ENCODE results near the gene HNF4A. TPM values are rescaled to one million over a fixed set of nuclear protein-coding genes. Genes with fewer than 3 reads are reported as not detected.

The HNF4A gene
- total RNA-seq, 6 experiments from 2014 or later, result not detected

DNA sequence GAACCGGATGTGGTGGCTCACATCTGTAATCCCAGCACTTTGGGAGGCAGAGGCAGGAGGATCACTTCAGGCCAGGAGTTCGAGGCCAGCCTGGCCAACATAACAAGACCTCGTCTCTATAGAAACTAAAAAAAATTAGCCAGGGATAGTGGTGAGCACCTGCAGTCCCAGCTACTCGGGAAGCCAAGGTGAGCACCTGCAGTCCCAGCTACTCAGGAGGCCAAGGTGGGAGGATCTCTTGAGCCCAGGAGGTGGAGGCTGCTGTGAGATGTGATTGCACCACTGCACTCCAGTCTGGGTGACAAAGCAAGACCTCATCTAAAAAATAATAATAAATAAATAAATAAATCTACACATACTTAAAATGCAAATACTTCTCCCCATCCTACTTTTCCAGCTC is 65.0 kb downstream of the HNF4A start:
- no peak overlapping the region for H3K4me3 Mint-ChIP-seq
- no peak for DNase-seq
- no peaks in the 10 kb centered on the region for H3K9me3 Mint-ChIP-seq
- no peaks in the 10 kb centered on the region for H3K36me3 Mint-ChIP-seq (ENCODE audit: low read depth)
- H3K27me3 Mint-ChIP-seq (ENCODE audit: insufficient read depth), result peaks cover 13% of the 10 kb centered on the region
- TF ChIP-seq, protein P1, sequence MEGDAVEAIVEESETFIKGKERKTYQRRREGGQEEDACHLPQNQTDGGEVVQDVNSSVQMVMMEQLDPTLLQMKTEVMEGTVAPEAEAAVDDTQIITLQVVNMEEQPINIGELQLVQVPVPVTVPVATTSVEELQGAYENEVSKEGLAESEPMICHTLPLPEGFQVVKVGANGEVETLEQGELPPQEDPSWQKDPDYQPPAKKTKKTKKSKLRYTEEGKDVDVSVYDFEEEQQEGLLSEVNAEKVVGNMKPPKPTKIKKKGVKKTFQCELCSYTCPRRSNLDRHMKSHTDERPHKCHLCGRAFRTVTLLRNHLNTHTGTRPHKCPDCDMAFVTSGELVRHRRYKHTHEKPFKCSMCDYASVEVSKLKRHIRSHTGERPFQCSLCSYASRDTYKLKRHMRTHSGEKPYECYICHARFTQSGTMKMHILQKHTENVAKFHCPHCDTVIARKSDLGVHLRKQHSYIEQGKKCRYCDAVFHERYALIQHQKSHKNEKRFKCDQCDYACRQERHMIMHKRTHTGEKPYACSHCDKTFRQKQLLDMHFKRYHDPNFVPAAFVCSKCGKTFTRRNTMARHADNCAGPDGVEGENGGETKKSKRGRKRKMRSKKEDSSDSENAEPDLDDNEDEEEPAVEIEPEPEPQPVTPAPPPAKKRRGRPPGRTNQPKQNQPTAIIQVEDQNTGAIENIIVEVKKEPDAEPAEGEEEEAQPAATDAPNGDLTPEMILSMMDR (IDR thresholded peaks at IDR 0.05), result no peak
- H3K4me1 Mint-ChIP-seq (ENCODE audit: low read depth), result peaks cover 8% of the 10 kb centered on the region
- no peak overlapping the region for H3K27ac Mint-ChIP-seq

DNA sequence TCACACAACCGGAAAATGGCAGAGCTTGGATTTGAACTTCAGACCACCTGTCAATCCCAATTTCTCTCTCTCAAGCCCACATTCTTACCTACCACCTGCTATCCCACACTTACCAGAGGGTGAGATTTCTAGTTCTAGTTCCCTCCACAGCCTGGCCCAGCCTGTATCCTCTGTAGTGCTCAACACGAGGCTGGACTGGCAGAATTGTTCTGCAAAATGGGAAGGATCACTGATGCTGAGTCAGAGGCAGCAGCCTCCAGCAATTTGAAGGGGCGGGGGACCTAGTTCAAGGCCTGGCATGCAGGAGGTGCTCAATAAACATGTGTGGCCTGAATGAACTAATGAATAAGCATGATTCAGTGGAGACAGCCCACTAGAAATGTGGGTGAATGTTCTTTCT is 66.6 kb downstream of the HNF4A start:
- TF ChIP-seq, protein P1 (IDR thresholded peaks at IDR 0.05), result no peak
- H3K27me3 Mint-ChIP-seq (ENCODE audit: insufficient read depth), result peaks cover 8% of the 10 kb centered on the region
- peaks cover 8% of the 10 kb centered on the region for H3K4me1 Mint-ChIP-seq (ENCODE audit: low read depth)
- H3K9me3 Mint-ChIP-seq, result no peaks in the 10 kb centered on the region
- DNase-seq, result peak; percentile 48
- no peaks in the 10 kb centered on the region for H3K36me3 Mint-ChIP-seq (ENCODE audit: low read depth)
- no peak overlapping the region for H3K27ac Mint-ChIP-seq
- H3K4me3 Mint-ChIP-seq, result no peak overlapping the region

DNA sequence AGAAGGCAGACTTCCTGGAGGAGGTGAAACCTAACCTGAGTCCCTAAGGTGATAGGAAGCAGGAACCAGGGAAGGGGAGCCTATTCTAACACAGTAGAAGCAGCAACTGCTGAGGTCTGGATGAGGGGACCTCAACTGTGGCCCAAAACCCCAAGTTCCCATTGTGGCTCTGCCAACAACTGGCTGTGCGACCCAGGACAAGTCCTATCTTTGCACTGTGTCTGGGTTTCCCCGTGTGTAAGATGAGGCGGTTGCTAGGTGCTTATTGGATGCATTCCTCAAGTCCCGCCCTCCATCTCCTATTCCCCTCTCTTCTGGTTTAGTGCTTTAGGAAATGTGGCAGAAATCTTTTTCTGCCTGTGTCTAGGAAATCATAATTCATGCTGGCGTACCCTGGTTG is 68.0 kb downstream of the HNF4A start:
- no peak for DNase-seq
- H3K27me3 Mint-ChIP-seq (ENCODE audit: insufficient read depth), result peaks cover 11% of the 10 kb centered on the region; the same call in 1 of the 2 replicates
- TF ChIP-seq, protein P1 (IDR thresholded peaks at IDR 0.05), result no peak
- H3K27ac Mint-ChIP-seq, result no peak overlapping the region
- H3K36me3 Mint-ChIP-seq (ENCODE audit: low read depth), result no peaks in the 10 kb centered on the region
- H3K4me1 Mint-ChIP-seq (ENCODE audit: low read depth), result peaks cover 8% of the 10 kb centered on the region
- H3K4me3 Mint-ChIP-seq, result no peak overlapping the region
- no peaks in the 10 kb centered on the region for H3K9me3 Mint-ChIP-seq

DNA sequence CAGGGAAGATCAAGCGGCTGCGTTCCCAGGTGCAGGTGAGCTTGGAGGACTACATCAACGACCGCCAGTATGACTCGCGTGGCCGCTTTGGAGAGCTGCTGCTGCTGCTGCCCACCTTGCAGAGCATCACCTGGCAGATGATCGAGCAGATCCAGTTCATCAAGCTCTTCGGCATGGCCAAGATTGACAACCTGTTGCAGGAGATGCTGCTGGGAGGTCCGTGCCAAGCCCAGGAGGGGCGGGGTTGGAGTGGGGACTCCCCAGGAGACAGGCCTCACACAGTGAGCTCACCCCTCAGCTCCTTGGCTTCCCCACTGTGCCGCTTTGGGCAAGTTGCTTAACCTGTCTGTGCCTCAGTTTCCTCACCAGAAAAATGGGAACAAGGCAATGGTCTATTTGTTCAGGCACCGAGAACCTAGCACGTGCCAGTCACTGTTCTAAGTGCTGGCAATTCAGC is 68.6 kb downstream of the HNF4A start:
- Mint-ChIP-seq H3K4me3 (no peak overlapping the region), H3K27me3 (ENCODE audit: insufficient read depth) (peaks cover 11% of the 10 kb centered on the region; the same call in 1 of the 2 replicates), H3K27ac (no peak overlapping the region), H3K9me3 (no peaks in the 10 kb centered on the region), H3K4me1 (ENCODE audit: low read depth) (peaks cover 8% of the 10 kb centered on the region), H3K36me3 (ENCODE audit: low read depth) (no peaks in the 10 kb centered on the region)
- no peak for DNase-seq
- TF ChIP-seq, protein P1 (IDR thresholded peaks at IDR 0.05), result no peak

DNA sequence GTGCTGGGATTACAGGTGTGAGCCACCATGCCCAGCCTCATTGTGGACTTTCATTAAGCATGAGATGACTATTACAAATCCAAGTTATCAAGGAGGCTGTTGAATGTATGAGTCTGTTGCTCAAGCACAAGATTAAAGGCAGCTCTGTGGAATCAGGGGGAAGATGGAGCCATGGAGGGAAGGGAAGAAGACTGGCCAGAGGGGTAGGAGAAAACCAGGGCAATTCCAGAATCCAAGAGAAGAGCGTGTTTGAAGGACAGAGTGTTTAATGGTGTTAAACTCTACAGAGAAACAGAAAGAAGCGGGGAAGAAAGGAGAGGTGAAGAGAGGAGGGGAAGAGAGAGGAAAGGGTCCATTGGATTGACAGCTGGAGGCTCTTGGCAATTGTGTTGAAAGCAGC is 70.4 kb downstream of the HNF4A start:
- no peak overlapping the region for H3K27ac Mint-ChIP-seq
- H3K4me1 Mint-ChIP-seq (ENCODE audit: low read depth), result peaks cover 8% of the 10 kb centered on the region
- H3K9me3 Mint-ChIP-seq, result no peaks in the 10 kb centered on the region
- H3K36me3 Mint-ChIP-seq (ENCODE audit: low read depth), result no peaks in the 10 kb centered on the region
- H3K4me3 Mint-ChIP-seq, result no peak overlapping the region
- TF ChIP-seq, protein P1 (IDR thresholded peaks at IDR 0.05), result no peak
- peaks cover 18% of the 10 kb centered on the region for H3K27me3 Mint-ChIP-seq (ENCODE audit: insufficient read depth)
- no peak for DNase-seq
